H1 (cell line): Measurements from ENCODE around the gene RBM5. TPM values are rescaled to one million over a fixed set of nuclear protein-coding genes. Genes with fewer than 3 reads are reported as not detected.
A peak's percentile ranks its signal among the peaks of the same experiment; 100 is the strongest.

Experiments
- CTCF ChIA-PET: fragments of 300-600 bp; sonication (Branson Sonifier 250); formaldehyde crosslinking; loops from one replicate; lab custom pipeline; 2021; ENCODE audit not compliant: partially characterized antibody; lab: Charles Lee
- POLR2A ChIA-PET: fragments of 300-600 bp; sonication (Branson Sonifier 250); formaldehyde crosslinking; loops from one replicate; lab custom pipeline; 2021; ENCODE audit warnings: inconsistent platforms; ENCODE audit not compliant: partially characterized antibody; lab: Charles Lee
- DNase-seq, 2 experiments: peaks; one replicate each; pipeline versions ENCODE4 v3.0.0 to v3.0.0-alpha.2; 2010 to 2022; ENCODE audit warnings: low spot score in 2 of 2, low read depth in 1 of 2, mixed read lengths in 1 of 2
- FAIRE-seq: peaks from 2 replicates; lab custom pipeline; 2011; peaks lifted over from hg19 to GRCh38; lab: Jason Lieb, UNC
- H2AFZ ChIP-seq: 2 replicates; pipeline ENCODE4 v1.8.1; 2012; ENCODE audit warnings: low read length, inconsistent platforms
- H2AK5ac ChIP-seq: 2 replicates; pipeline ENCODE4 v1.6.1; 2013; ENCODE audit warnings: low read depth, low read length
- H2BK120ac ChIP-seq: replicated peaks from 2 replicates; pipeline ENCODE3; 2013; ENCODE audit warnings: low read depth, low read length, inconsistent platforms
- H2BK12ac ChIP-seq: 2 replicates; pipeline ENCODE4 v1.6.1; 2013; ENCODE audit warnings: low read depth, low read length
- H2BK15ac ChIP-seq: 2 replicates; pipeline ENCODE4 v1.6.1; 2013; ENCODE audit warnings: low read length
- H2BK20ac ChIP-seq: 2 replicates; pipeline ENCODE4 v1.6.1; 2013; ENCODE audit warnings: low read length
- H2BK5ac ChIP-seq: 2 replicates; pipeline ENCODE4 v1.6.1; 2013; ENCODE audit warnings: low read depth, low read length
- H3K14ac ChIP-seq: 2 replicates; pipeline ENCODE4 v1.6.1; 2013; ENCODE audit warnings: inconsistent platforms; ENCODE audit not compliant: insufficient read length
- H3K18ac ChIP-seq: 2 replicates; pipeline ENCODE4 v1.6.1; 2013; ENCODE audit warnings: low read length; ENCODE audit errors: extremely low read depth
- H3K23ac ChIP-seq: 2 replicates; pipeline ENCODE4 v1.6.1; 2013; ENCODE audit warnings: inconsistent platforms; ENCODE audit not compliant: insufficient read length
- H3K23me2 ChIP-seq: 2 replicates; pipeline ENCODE4 v1.6.1; 2013; ENCODE audit warnings: low read depth, low read length
- H3K27ac ChIP-seq: 2 replicates; pipeline ENCODE4 v1.6.1; 2011; ENCODE audit warnings: low read depth, low read length, inconsistent platforms
- H3K27me3 ChIP-seq, 4 experiments: replicated peaks in 1 of 4; 1 replicate in 1 of 4; 2 replicates in 3 of 4; pipeline versions ENCODE4 v1.6.1 to v1.8.1; 2011 to 2013; ENCODE audit warnings: low read length in 3 of 4, mild to moderate bottlenecking in 3 of 4, inconsistent platforms in 2 of 4, mixed read lengths in 2 of 4, moderate library complexity in 1 of 4; ENCODE audit not compliant: control insufficient read depth in 3 of 4, insufficient read depth in 3 of 4; ENCODE audit errors: extremely low read depth in 1 of 4
- H3K36me3 ChIP-seq, 4 experiments: 2 replicates each; pipeline versions ENCODE4 v1.6.1 to v1.8.1; 2011 to 2013; ENCODE audit warnings: mild to moderate bottlenecking in 4 of 4, low read length in 3 of 4, moderate library complexity in 2 of 4, control low read depth in 1 of 4, inconsistent platforms in 1 of 4; ENCODE audit not compliant: insufficient read depth in 4 of 4, control insufficient read depth in 2 of 4
- H3K4ac ChIP-seq: replicated peaks from 2 replicates; pipeline ENCODE3; 2013; ENCODE audit warnings: low read length, low read depth, mixed read lengths, inconsistent platforms; ENCODE audit not compliant: insufficient read length
- H3K4me1 ChIP-seq, 4 experiments: replicated peaks in 1 of 4; 1 replicate in 1 of 4; 2 replicates in 3 of 4; pipeline versions ENCODE4 v1.6.1 to v1.8.1; 2011 to 2013; ENCODE audit warnings: low read length in 3 of 4, inconsistent platforms in 2 of 4, mixed read lengths in 1 of 4; ENCODE audit not compliant: insufficient read depth in 4 of 4, control insufficient read depth in 3 of 4
- H3K4me2 ChIP-seq, 2 experiments: 2 replicates each; pipeline versions ENCODE4 v1.6.1 to v1.8.1; 2011 to 2013; ENCODE audit warnings: low read depth in 2 of 2, low read length in 2 of 2, control low read depth in 1 of 2, inconsistent platforms in 1 of 2, mild to moderate bottlenecking in 1 of 2; ENCODE audit not compliant: insufficient read depth in 1 of 2
- H3K4me3 ChIP-seq, 4 experiments: fragments of 200-600, 300-600 bp in 1 of 4; sonication (generic), shearing (Covaris generic), sonication (Bioruptor Twin) in 1 of 4; 2 replicates each; pipeline versions ENCODE4 v1.5.1 to v1.8.1; 2011 to 2016; ENCODE audit warnings: low read length in 4 of 4, low read depth in 3 of 4, control low read depth in 2 of 4, inconsistent platforms in 2 of 4, mild to moderate bottlenecking in 2 of 4, mixed read lengths in 1 of 4, moderate library complexity in 1 of 4; ENCODE audit not compliant: insufficient read depth in 2 of 4; ENCODE audit errors: extremely low read depth in 1 of 4
- H3K56ac ChIP-seq: replicated peaks from 2 replicates; pipeline ENCODE3; 2013; ENCODE audit warnings: low read depth, mild to moderate bottlenecking, mixed read lengths, low read length, inconsistent platforms; ENCODE audit not compliant: insufficient read length
- H3K79me1 ChIP-seq: 2 replicates; pipeline ENCODE4 v1.6.1; 2013; ENCODE audit warnings: low read depth, low read length, control low read depth
- H3K79me2 ChIP-seq, 2 experiments: 2 replicates each; pipeline versions ENCODE4 v1.6.1 to v1.8.1; 2012 to 2013; ENCODE audit warnings: low read length in 2 of 2, mild to moderate bottlenecking in 2 of 2, inconsistent platforms in 1 of 2; ENCODE audit not compliant: insufficient read depth in 2 of 2, control insufficient read depth in 1 of 2
- H3K9ac ChIP-seq, 4 experiments: replicated peaks in 1 of 4; 1 replicate in 1 of 4; 2 replicates in 3 of 4; pipeline versions ENCODE4 v1.6.1 to v1.8.1; 2011 to 2013; ENCODE audit warnings: low read depth in 3 of 4, low read length in 3 of 4, control low read depth in 2 of 4, mild to moderate bottlenecking in 2 of 4, moderate library complexity in 2 of 4, inconsistent platforms in 1 of 4; ENCODE audit errors: extremely low read depth in 1 of 4
- H3K9me3 ChIP-seq, 2 experiments: 2 replicates each; pipeline versions ENCODE4 v1.6.1 to v1.8.1; 2012 to 2013; ENCODE audit warnings: mild to moderate bottlenecking in 2 of 2, moderate library complexity in 2 of 2, control low read depth in 1 of 2, inconsistent platforms in 1 of 2, low read depth in 1 of 2, low read length in 1 of 2, mixed read lengths in 1 of 2; ENCODE audit not compliant: insufficient read depth in 2 of 2
- H4K20me1 ChIP-seq, 2 experiments: replicated peaks in 1 of 2; 2 replicates each; pipeline versions ENCODE3 to v1.8.1; 2011 to 2013; ENCODE audit warnings: inconsistent platforms in 2 of 2, low read length in 2 of 2, mild to moderate bottlenecking in 1 of 2; ENCODE audit not compliant: insufficient read depth in 2 of 2, control insufficient read depth in 1 of 2
- H4K5ac ChIP-seq: 2 replicates; pipeline ENCODE4 v1.6.1; 2013; ENCODE audit warnings: low read length, low read depth, mixed read lengths, inconsistent platforms; ENCODE audit not compliant: insufficient read length
- H4K8ac ChIP-seq: 2 replicates; pipeline ENCODE4 v1.8.0; 2013; ENCODE audit warnings: mild to moderate bottlenecking, moderate library complexity, low read length, inconsistent platforms; ENCODE audit not compliant: insufficient read depth; ENCODE audit errors: extremely low read depth
- H4K91ac ChIP-seq: replicated peaks from 2 replicates; pipeline ENCODE3; 2013; ENCODE audit warnings: low read length, mixed read lengths, inconsistent platforms; ENCODE audit not compliant: insufficient read length
- ASH2L ChIP-seq: fragments of 200-600, 300-600 bp; sonication (generic); IDR thresholded peaks from one replicate; pipeline ENCODE4 v1.7.1; 2017; ENCODE audit warnings: low read length
- HDAC6 ChIP-seq: IDR thresholded peaks from one replicate; pipeline ENCODE4 v1.7.1; 2012; ENCODE audit warnings: low read depth, mild to moderate bottlenecking, inconsistent platforms, low read length, moderate library complexity
- PHF8 ChIP-seq: fragments of 200-600 bp; sonication (generic); conservative IDR thresholded peaks from 2 replicates; pipeline ENCODE4 v1.7.1; 2012; ENCODE audit warnings: low read depth, mild to moderate bottlenecking, inconsistent platforms, low read length, moderate library complexity
- WGBS, 2 experiments: shearing (Covaris generic) in 1 of 2; methylation state at CpG; one replicate each; pipeline versions ENCODE4 v1.1.6 to v1.1.7; 2013 to 2015; ENCODE audit warnings: low lambda C conversion rate in 2 of 2, mixed read lengths in 2 of 2, inconsistent platforms in 1 of 2, low coverage in 1 of 2, missing lambda C conversion rate in 1 of 2; ENCODE audit not compliant: insufficient replicate concordance in 2 of 2, insufficient coverage in 1 of 2, insufficient read length in 1 of 2; ENCODE audit errors: extremely low coverage in 1 of 2, missing lambda C conversion rate in 1 of 2; 5-methylcytosine and 5-hydroxymethylcytosine counted together
- polyA plus RNA-seq, 7 experiments: library from polyadenylated mRNA; depleted of rRNA in 3 of 7; stranded (reverse) in 5 of 7; unstranded in 2 of 7; fragments of >200 nt in 5 of 7; fragments of 200-250 nt in 2 of 7; gene quantifications; 1 replicate in 5 of 7; 2 replicates in 1 of 7; 4 replicates in 1 of 7; pipeline versions ENCODE4 v1.2.1 to v1.2.3, GENCODE V29; 2011 to 2013; ENCODE audit warnings: missing spikeins in 2 of 7, mixed read lengths in 2 of 7
- total RNA-seq: library from RNA; stranded (reverse); fragmentation: NEBNext Ultra II Directional; extraction: Animal tissue kit (Norgen Biotek cat#: 25700); gene quantifications from 2 replicates; pipeline ENCODE4 v1.2.1, GENCODE V29; 2021

The RBM5 gene
- total and polyA plus RNA-seq, 2 of the 8 experiments (the other 6 are each of a cell fraction or from before 2014, with no cell fraction given): 82.7 to 144 TPM

GRCh38 chr3:50167841-50168209 is 79.1 kb downstream of the RBM5 start:
- ChIA-PET CTCF (interaction anchor here (0.6 to 25.0 kb wide), 5 partner anchors 23 to 79 kb away, joined by 3 to 299 read pairs (median 7); partner anchors contain the start of gene GNAT1), POLR2A (interaction anchor here (0.7 to 3.3 kb wide), 5 partner anchors 9 to 47 kb away, joined by 3 to 19 read pairs (median 7); no protein-coding TSS in a partner anchor)
- no peak for FAIRE-seq
- DNase-seq: no peak
- Histone ChIP-seq H3K79me2 (peaks cover 0 to 20% of the 10 kb centered on the region in 2 experiments; a peak in 2 of 4 replicates), H3K4me3 (no peak overlapping the region), H2AFZ (no peak overlapping the region), H3K14ac (no peak overlapping the region), H3K4me2 (no peak overlapping the region; a peak in 1 of 4 replicates), H2AK5ac (no peak overlapping the region), H2BK15ac (no peak overlapping the region), H4K5ac (no peak overlapping the region), H3K9me3 (no peaks in the 10 kb centered on the region), H3K56ac (no peak overlapping the region), H3K23me2 (no peaks in the 10 kb centered on the region), H4K91ac (no peak overlapping the region), H2BK5ac (peak overlapping the region; percentile 87; the same call in 1 of the 2 replicates), H3K79me1 (peaks cover 27% of the 10 kb centered on the region), H2BK20ac (no peak overlapping the region; the same call in 1 of the 2 replicates), H3K9ac (no peak overlapping the region), H3K18ac (no peak overlapping the region), H3K23ac (no peak overlapping the region), H4K20me1 (peaks cover 6 to 18% of the 10 kb centered on the region in 2 experiments), H3K4ac (no peak overlapping the region), H3K4me1 (peaks cover 0 to 28% (median 20%) of the 10 kb centered on the region in 4 experiments; a peak in 6 of 7 replicates), H3K27ac (no peak overlapping the region; the same call in 1 of the 2 replicates), H4K8ac (no peak overlapping the region), H2BK12ac (no peak overlapping the region), H3K27me3 (no peaks in the 10 kb centered on the region), H3K36me3 (peaks cover 0 to 8% (median under 1%) of the 10 kb centered on the region in 4 experiments; a peak in 1 of 8 replicates), H2BK120ac (no peak overlapping the region)
- 90% methylated on average over 7 of the region's 7 CpGs; no CpG with 5 or more reads in 1 of the 2 experiments for WGBS, 2 experiments
- TF ChIP-seq ASH2L (no peak), PHF8 (no peak), HDAC6 (no peak)
